Measurements from ENCODE around the gene AGAP3.

AGAP3 gene

GRCh38 chr7:151192002-151192539, 105.8 kb downstream of the AGAP3 start:
- no peak for DNase-seq

- no peak for DNase-seq
Observed at GRCh38 chr7:151193203-151193978, 107.1 kb downstream of the AGAP3 start.
